Stimulated activated CD8-positive, alpha-beta memory T cell treated with anti-CD3 and anti-CD28 coated beads, Interleukin-7, amount 100 ng/mL, for 24 hours (primary cell): Measurements from ENCODE around the gene RBMS1.
"Not testable (repeated sequence)": the region's sequence is repeated elsewhere in the genome, so short reads cannot be mapped to it uniquely, and the experiment has no call there.

Experiments
- DNase-seq: peaks from one replicate; pipeline ENCODE4 v3.0.0-alpha.2; 2020; ENCODE audit warnings: low read depth

Gene RBMS1

DNA sequence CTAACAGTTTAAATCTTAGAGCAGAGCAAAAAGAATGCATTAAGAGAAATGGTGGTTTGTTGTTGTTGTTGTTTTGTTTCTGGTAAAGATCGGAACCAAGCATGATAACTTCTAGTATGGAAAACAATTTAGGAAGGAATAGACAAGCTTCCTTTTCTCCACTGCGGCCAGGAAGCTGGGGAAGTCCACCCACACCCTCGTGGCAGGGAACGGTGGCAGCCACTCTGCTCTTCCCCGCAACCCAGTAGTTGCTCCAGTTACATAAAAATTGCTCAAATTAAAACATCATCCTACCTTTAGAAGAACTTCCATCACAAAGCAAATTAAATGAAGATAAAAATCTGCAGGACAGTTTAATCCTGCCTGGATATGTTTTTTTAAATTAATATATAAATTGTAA, 113.0 kb downstream of the RBMS1 start:
- DNase-seq, result no peak

DNA sequence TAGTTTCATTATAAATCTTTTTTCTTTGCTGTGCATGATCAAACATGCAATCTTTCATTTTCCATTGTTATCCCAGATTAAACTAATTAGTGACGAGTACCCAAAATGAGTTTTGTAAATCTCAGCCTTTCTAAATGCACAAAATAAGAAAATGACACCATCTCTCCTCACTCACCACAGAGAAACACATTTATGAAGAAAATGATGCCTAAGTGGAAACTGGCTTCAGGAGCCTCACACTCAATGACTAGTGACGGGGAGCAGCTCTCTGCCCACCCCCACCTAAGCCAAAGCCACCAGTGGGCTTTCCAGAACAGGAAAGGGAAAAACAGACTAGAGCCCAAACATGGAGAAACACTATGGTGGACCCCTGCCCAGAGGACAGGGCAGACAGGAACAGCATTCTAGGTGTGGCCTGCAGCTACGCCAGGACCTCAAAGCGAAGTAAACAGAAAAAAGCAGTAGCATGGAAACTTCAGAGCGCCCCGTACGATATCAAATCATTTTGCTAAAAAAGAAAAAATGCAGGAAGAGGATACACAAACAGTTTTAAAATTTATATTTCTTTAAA, 113.5 kb downstream of the RBMS1 start:
- no peak for DNase-seq

DNA sequence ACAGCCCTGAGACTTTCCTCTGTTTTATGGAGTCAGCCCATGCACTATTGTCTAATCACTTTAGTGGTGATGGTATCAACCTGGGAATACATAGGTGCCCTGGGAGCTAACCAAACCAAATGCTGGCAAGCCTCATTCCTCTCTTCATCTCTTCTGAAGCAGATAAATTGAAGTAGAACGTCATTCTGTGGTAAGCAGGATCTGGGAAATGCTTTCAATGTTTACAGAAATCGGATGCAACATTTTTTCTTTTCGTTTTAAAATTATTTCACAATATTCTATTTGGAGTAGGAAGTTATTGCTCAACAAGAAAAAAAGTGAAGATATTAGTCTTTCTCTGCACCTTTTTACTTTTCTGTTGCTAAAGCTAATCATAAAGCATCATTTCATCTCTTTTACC, 114.2 kb downstream of the RBMS1 start:
- no peak for DNase-seq

DNA sequence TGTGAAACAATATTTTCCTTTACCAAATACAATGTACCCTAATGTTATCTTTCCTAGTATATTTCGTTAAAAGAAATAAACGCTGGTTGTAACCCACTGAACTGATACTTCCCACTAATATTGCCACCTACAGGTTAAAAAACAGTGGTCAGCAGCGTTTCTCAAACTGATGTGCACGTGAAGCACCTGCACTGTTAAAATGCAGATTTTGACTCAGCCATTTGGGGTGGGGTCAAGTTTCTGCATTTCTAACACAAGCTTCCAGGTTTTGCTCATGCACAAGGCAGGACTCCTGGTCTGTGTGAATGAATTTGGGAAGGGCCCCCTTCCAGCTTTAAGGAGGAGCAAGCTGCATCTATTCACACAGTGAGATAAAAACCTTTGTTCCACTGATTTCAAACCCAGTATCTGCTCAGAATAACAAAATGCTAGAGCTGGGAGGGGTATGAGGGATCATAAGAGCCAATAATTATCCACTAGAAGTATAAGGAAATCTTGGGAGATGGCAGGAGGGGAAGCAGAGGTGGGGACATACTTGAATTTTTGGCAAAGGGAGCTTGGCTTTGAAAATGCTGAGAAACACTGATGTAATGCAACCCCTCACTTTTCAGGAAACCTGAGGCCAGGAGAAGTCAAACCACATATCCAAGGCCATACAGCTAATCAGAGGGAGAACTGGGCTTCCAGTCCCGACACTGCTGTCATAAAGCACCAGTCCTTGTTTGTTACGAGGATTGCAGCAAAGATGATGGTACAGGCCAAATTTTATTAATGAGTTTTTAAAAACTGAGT, 116.2 kb downstream of the RBMS1 start:
- no peak for DNase-seq

DNA sequence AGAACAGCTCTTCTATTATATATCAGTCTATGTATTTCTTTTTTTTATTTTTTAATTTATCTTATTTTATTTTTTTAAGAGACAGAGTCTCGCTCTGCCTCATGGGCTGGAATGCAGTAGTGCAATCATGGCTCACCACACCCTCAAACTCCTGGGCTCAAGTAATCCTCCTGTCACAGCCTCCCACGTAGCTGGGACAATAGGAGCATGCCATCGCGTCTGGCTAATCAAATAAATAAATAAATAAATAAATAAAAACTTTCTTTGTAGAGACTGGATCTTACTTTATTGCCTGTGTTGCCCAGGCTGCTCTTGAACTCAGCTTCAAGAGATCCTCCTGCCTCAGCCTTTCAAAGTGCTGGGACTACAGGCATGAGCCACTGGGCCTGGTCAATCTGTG, 117.0 kb downstream of the RBMS1 start:
- DNase-seq, result no peak

DNA sequence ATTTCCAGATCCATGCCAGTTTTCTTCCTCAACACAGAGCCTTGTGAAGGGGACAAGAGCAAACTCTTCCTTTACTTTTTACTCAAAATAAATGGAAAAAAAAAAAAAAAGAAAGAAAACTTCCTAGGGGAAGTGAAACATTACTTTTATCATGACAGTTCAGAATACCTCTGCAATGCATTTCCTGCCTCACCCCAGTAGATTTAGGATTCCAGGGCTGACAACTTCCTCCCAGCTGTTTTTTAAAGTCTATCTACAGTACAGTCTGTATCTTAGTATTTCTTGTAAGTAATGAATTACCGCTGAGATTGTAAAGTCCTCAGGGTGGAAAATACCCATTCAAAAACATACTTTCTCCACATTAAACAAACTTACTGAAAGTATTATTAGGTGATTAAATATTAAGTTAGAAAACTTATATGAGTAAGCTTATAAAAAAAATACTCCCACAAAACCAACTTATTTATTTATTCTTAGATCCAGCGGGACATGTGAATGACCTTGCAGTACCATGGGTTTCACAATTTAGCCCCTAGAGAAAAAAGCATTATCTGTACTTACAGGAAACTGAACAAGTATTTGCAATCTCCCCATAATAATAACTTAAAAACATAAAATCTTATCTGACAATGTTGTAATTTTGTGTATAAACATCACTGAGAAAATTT, 117.7 kb downstream of the RBMS1 start:
- no peak for DNase-seq

DNA sequence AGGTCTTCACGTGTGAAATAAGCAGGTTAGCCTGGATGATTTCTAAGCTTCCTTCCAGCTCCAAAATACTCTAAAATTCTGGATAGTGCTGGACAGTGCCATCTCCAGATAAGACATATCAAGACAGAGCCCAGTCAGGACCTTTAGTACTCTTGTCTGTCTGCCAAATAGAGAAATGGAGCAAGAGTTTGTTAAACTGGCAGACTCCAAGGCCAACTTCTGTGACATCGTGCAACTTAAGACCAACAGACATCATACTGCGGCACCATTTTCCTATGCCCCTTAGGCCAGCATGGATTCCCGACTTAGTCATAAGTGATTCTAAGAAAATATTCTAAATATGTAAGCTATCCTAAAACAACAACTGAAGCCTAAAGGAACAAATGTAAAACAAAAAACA, 118.6 kb downstream of the RBMS1 start:
- DNase-seq, result no peak

DNA sequence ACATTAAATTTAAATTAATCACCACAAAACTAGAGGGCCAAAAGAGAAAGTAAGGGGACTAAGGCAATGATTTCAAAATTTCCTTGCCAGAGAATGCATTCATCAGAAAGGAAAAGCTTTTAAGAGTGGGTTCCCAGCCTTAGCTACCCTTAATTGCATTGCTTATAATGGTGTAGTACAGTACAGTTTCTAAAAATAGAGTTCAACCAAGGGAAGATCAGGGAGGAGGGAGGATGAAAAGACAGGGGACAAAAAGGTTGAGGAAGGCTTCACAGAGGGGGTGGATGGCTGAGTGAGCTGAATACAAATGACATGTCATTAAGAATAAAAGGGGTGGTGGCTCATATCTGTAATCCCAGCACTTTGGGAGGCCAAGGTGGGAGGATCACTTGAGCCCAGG, 119.9 kb downstream of the RBMS1 start:
- no peak for DNase-seq

DNA sequence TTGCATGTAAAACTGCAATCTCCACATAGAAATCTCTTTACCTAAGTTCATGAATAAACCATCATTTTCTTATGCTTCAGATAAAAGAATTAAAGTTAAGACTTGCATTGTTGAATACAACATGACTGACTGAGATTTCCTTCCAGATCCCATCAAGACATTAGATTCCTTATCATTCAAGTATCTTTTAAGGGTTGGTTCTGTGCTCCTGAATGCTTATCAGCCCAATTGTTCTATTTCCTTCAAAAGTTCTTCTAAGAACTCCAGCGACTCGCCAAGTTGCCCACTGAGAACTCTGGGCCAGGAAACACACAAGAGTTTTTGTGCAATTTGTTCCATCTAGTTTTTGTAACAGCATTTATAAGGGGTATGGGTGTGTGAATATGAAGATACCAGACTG, 120.3 kb downstream of the RBMS1 start:
- DNase-seq, result no peak

DNA sequence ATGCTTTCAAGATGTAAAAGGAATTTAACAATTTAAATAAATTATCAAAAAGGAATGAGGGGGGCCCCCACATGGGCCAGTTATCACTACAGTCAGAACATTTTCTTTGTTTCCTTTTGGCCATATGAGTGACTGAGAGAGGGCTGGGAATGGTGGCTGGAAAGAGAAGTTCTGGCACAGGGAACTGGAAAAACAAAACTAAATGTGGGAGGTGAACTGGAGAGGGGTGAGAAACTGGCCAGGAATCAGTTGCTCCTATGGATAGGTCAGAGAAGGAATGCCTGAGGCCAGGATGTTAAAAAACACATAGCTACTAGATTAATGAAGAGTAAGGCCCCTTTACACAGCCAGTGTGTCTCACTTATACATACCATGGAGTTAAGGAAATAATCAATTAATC, 121.0 kb downstream of the RBMS1 start:
- no peak for DNase-seq

DNA sequence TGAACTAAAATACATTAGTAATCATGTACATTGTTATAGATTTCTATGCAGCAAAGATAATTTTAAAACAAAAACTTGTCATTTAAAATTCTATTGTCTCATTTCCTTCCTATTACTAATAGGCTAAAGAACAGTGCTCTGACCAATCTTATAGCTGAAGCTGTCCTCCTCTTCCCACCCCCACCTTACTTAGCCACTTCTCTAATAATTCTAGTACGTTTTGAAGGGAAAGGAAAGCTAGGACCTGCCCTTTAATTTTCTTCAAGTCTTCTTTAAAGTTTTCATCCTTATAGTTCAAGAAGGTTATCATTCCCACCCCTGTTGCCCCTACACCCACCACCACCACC, 121.6 kb downstream of the RBMS1 start:
- DNase-seq, result no peak

DNA sequence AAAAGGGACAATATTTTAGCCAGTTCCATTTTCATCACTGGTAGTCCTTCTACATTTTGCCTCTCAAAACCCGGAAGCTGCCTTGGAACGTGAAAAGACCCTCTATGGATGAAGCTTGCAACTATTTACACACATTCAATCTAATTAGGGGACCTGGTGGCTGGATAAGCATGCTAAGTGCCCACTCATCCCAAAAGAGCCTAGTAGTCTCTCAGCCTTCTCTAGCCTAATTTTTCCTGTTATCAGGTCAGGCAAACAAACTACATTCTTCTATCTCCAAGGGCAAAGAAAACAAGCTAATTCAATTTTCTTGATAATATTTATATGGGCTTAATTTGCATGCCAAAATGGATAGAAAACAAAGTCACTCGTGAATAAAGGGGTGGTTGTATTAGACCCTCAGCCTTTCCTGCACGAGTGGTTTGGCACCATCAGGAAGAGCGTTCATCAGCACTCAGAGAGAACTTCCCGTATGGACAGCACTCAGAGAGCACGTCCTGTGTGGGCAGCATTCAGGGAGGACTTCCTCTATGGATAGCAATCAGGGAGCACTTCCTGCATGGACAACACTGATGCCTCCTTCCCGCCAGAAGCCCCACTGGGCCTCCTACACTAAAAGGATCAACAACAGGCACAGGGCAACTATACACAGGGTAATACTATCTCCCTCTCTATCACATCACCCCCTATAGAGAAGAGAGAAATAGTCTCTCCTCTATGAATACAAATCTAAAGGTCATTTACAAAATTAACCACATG, 122.2 kb downstream of the RBMS1 start:
- no peak for DNase-seq

DNA sequence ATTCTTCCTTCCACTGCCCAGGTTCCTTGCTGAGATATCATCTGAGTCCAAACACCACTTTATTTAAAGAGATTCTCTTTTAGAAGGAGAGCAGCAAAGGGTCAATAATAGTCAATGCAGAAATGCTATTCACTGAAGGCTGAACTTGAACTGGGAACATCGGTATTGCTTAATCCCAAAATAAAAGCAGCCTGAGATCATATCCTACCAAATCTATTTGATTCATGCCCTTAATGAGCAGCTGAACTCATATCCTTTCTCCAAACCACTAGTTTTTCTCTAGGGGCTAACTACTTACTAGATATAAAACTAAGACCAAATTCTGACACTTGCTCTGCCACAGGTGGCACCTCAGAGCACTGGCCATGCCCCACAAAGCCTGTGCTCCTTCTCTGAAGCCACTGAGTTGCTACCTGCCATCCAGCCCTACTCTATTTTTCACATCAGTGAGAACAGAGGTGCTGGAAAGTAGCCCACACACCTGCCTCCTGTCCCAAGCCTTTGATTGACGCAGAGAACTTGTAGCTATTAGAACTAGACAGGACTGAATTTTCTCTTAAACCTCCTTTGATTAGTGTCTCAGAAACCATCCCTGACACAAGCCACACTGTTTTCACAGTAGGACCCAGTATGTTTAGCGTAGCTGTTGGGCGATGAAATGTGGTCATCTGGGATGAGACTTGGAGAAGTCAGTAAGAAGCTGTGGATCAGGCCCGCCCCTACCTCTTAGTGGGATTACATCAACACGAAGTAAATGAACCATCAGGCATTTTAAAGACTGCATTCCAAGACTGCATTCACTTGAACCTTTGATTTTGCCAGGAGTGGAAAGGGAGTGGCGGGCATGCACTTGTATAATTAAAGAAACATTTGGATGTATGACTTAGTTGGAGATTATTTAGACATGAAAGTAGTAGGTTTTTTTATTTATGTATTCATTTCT, 124.3 kb downstream of the RBMS1 start:
- no peak for DNase-seq

DNA sequence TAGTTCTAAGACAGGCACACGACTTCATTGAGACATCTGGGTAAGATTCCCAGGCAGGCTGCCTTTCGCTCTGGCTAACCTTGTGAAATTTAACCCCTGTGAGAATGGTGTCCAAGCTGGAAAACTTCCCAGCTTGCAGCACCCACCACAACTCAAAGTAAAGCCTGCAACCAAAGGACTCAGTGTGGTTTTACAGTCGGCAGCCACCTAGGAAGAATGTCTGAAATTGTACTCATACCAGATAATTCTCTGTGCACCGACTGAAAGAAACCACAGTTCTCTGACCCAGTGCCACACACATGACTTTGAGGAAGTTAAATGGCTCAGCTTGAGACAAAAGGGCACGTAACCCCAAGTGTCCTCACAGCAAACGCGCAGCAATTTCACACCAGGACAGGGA, 125.7 kb downstream of the RBMS1 start:
- DNase-seq, result no peak

DNA sequence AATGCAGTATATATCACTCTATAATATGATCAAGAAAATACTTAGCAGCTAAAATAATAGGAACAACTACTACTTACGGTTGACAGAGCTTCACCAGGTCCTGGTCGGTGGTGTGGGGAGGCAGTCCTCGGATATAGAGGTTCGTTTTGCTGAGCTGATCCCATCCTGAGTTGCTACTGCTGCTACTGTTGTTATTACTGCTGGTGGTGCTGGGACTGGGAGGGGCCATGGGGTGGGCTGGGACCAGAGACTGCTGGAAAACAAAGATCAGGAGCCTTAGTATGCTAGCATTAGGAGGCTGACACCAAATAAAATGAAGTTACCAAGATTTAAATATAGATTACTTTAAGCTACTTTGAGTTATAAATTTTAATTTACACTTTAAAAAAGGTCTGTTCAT, 126.5 kb downstream of the RBMS1 start:
- not testable (repeated sequence) for DNase-seq

DNA sequence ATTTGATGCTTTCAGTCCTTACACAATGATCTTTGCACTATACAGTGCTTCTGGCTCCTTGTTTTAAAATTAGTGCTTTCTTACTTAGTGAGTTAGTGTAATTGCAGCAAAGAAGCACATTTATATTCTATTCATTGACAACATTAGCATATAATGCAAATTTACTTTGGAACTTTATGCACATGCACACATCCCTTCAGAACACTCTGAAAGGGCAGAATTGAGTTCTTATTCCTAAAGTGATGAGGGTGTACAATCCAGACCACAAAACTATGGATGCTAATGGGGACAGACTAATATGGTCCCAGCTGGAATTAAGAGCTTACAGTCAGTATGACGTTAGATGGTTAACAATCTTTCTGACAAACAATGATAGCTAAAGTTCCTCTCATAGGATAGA, 127.1 kb downstream of the RBMS1 start:
- DNase-seq, result no peak

DNA sequence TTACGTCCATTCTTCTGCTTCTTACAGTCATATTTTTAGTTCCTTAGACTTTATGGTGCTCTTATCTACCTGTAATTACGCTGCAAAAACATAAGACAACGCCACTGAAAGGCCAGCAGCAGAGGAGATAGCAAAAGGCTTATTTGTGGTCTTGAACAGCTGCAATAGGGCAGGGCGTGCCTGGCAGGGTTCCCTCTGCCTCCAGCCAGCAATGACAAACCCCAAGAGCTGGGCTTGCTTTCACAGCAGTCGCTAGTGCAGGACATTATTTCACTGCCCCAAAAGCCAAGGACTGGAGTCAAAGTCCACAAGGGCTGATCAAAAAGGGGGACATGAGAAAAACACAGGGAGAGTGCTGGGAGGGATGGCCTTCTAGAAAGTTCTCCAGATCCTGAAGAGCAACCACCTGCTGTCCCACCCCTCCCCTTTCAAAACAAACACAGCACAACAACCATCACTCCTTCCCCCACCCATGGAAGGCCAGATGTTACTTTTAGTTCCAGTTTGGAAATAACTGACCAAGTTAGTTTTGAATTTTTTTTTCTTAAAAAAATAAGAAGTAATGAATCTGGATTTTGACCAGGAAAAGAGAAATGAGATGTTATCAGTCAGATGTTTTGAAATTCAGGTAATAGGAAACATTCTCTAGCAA, 127.8 kb downstream of the RBMS1 start:
- no peak for DNase-seq

DNA sequence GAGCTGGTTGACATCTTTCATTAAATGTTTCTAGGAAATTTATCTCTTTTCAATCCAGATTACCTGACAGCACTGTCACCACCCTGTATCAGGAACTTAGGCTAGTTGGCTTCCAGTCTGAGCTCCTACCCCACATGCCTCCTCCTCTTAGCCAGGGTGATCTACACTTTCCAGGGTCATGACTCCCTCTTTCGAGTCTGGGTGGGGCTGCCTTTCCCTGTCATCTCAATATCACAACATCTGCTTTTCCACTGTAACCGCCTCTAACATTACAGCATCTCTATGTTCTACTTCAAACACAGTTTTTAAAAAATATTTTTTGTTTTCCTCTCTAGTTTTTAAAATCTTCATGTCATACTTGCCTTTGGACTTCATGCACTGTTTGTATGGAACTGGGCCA, 129.2 kb downstream of the RBMS1 start:
- DNase-seq, result no peak

DNA sequence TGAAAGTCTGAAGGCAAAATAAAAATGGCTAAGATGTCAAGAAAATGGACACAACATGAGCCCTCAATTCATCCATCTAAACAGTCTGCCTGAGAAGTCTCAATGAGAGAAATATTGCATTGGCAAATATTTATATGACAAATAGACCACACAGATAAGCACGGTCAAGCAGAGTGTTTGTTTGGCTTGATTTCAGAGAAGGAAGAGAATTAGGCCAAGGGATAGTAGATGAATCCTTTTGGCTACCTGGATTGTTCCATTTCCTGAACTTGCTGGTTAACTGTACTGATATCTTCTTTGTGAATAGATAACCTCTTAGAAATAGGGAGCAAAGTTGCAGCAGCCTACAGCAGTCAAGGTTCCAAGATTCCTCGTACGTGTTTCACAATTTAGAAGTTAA, 129.6 kb downstream of the RBMS1 start:
- no peak for DNase-seq

DNA sequence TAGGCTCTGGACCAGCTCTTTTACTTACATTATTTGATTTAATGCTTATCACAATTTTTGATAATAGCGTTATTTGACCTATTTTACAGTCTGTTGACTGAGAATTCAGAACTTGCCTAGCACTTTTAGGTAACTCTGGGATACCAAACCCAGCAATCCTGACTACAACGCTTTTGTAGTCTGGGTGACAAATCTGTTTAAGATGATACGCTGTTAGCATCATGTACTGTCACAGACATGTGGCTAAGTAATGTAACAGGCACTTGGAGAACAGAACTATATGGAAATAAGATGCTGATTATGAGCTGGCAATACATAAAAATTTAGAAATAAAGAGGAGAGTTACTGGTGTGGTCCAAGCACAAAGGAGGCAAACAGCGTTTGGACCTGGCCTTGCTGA, 130.6 kb downstream of the RBMS1 start:
- DNase-seq, result no peak

DNA sequence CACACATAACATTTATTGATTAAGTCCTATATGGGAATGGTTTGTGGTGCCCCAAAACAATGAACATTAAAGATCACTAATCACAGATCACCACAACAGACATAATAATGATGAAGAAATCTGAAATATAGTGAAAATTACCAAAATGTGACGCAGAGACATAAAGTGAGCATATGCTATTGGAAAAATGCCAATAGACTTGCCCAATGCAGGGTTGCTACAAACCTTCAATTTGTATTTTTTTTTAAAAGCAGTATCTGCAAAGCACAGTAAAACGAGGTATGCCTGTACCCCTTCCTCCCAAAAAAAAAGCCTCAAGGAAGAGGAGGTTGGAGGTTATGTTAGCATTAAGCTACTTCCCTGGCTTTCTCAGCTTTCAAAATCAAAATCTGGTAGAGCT, 131.1 kb downstream of the RBMS1 start:
- DNase-seq, result no peak
